KMS-11 (cell line): Measurements from ENCODE around the gene AASS.
"Not testable (repeated sequence)": the region's sequence is repeated elsewhere in the genome, so short reads cannot be mapped to it uniquely, and the experiment has no call there.

ENCODE experiments used
- H2AFZ ChIP-seq: fragments of 200-600 bp; sonication (generic); 2 replicates; pipeline ENCODE4 v1.6.1; 2016; ENCODE audit warnings: antibody characterized with exemption, mixed run types, low read depth
- H3K27ac ChIP-seq: fragments of 200-600 bp; sonication (generic); 2 replicates; pipeline ENCODE4 v1.6.1; 2016; ENCODE audit warnings: mild to moderate bottlenecking, mixed run types
- H3K27me3 ChIP-seq: fragments of 200-600 bp; sonication (generic); 2 replicates; pipeline ENCODE4 v1.6.1; 2017; ENCODE audit warnings: mild to moderate bottlenecking, low read depth, mixed run types, moderate library complexity; ENCODE audit not compliant: insufficient read depth
- H3K36me3 ChIP-seq: fragments of 200-600 bp; sonication (generic); 2 replicates; pipeline ENCODE4 v1.6.1; 2017; ENCODE audit warnings: mild to moderate bottlenecking, mixed run types; ENCODE audit not compliant: insufficient read depth
- H3K4me1 ChIP-seq: fragments of 200-600 bp; sonication (generic); 2 replicates; pipeline ENCODE4 v1.6.1; 2016; ENCODE audit warnings: mild to moderate bottlenecking, low read depth, mixed run types; ENCODE audit not compliant: poor library complexity, severe bottlenecking
- H3K4me2 ChIP-seq: fragments of 200-600 bp; sonication (generic); 2 replicates; pipeline ENCODE4 v1.7.0; 2016; ENCODE audit warnings: mild to moderate bottlenecking, mixed run types
- H3K4me3 ChIP-seq: fragments of 200-600 bp; sonication (generic); IDR thresholded peaks from 2 replicates; pipeline ENCODE4 v1.6.1; 2017; ENCODE audit warnings: low read depth, low read length, mixed read lengths; ENCODE audit not compliant: insufficient read depth
- H3K79me2 ChIP-seq: fragments of 200-600 bp; sonication (generic); 2 replicates; pipeline ENCODE4 v1.6.1; 2016; ENCODE audit warnings: low read depth, mixed run types; ENCODE audit not compliant: insufficient read depth
- H3K9ac ChIP-seq: fragments of 200-600 bp; sonication (generic); 2 replicates; pipeline ENCODE4 v1.6.1; 2016; ENCODE audit warnings: mild to moderate bottlenecking, mixed run types
- H4K20me1 ChIP-seq: fragments of 200-600 bp; sonication (generic); 2 replicates; pipeline ENCODE4 v1.6.1; 2016; ENCODE audit warnings: mild to moderate bottlenecking, mixed run types; ENCODE audit not compliant: insufficient read depth
- CTCF ChIP-seq: fragments of 200-600 bp; sonication (generic); conservative IDR thresholded peaks from 2 replicates; pipeline ENCODE4 v1.6.1; 2017; ENCODE audit warnings: low read depth, mild to moderate bottlenecking, antibody characterized with exemption, low read length, moderate library complexity, mixed read lengths

Gene AASS

GRCh38 chr7:122143751-122144711, at the start of gene AASS:
TSS of gene AASS (minus strand) at chr7:122144249. CDS start at chr7:122133726, 10,523 bp downstream.
- Histone ChIP-seq H2AFZ (peak within 1 kb of the TSS; percentile 98), H3K4me3 (peak within 1 kb of the TSS; percentile 66), H3K27me3 (no peaks in the 10 kb centered on the region), H3K27ac (no peak within 1 kb of the TSS), H3K4me1 (peaks cover 14% of the 10 kb centered on the region), H4K20me1 (no peaks in the 10 kb centered on the region), H3K36me3 (no peaks in the 10 kb centered on the region), H3K4me2 (peak within 1 kb of the TSS; percentile 80), H3K79me2 (no peaks in the 10 kb centered on the region), H3K9ac (peak within 1 kb of the TSS; percentile 40; the same call in 1 of the 2 replicates)
- TF ChIP-seq CTCF = no peak

GRCh38 chr7:122188785-122189184, 44.7 kb upstream of the AASS start:
- H3K9ac ChIP-seq = no peak overlapping the region

GRCh38 chr7:122183106-122183505, 39.1 kb upstream of the AASS start:
- no peak overlapping the region for H3K27ac ChIP-seq
- H3K79me2 ChIP-seq = no peaks in the 10 kb centered on the region
- no peak overlapping the region for H3K4me3 ChIP-seq
- H3K36me3 ChIP-seq = no peaks in the 10 kb centered on the region
- no peak overlapping the region for H3K9ac ChIP-seq
- H2AFZ ChIP-seq = no peak overlapping the region
- no peaks in the 10 kb centered on the region for H3K4me1 ChIP-seq
- H4K20me1 ChIP-seq = no peaks in the 10 kb centered on the region
- H3K4me2 ChIP-seq = no peak overlapping the region
- no peaks in the 10 kb centered on the region for H3K27me3 ChIP-seq
- no peak for TF ChIP-seq CTCF

More at GRCh38 chr7:122188785-122189184, 44.7 kb upstream of the AASS start:
- Histone ChIP-seq H3K36me3 (no peaks in the 10 kb centered on the region), H3K27ac (no peak overlapping the region), H4K20me1 (no peaks in the 10 kb centered on the region), H3K4me3 (no peak overlapping the region), H2AFZ (no peak overlapping the region), H3K79me2 (no peaks in the 10 kb centered on the region), H3K4me1 (no peaks in the 10 kb centered on the region), H3K4me2 (no peak overlapping the region), H3K27me3 (no peaks in the 10 kb centered on the region)
- no peak for TF ChIP-seq CTCF

GRCh38 chr7:122182081-122182480, 38.0 kb upstream of the AASS start:
- Histone ChIP-seq H3K27ac (no peak overlapping the region), H3K9ac (no peak overlapping the region), H3K27me3 (no peaks in the 10 kb centered on the region), H3K36me3 (no peaks in the 10 kb centered on the region), H3K4me2 (no peak overlapping the region), H3K4me1 (no peaks in the 10 kb centered on the region), H3K4me3 (no peak overlapping the region), H3K79me2 (no peaks in the 10 kb centered on the region), H2AFZ (no peak overlapping the region), H4K20me1 (no peaks in the 10 kb centered on the region)
- no peak for TF ChIP-seq CTCF

- not testable (repeated sequence) for H3K36me3 ChIP-seq, H3K27me3 ChIP-seq, H3K4me1 ChIP-seq, H3K9ac ChIP-seq, H3K4me3 ChIP-seq, H3K79me2 ChIP-seq, H3K27ac ChIP-seq, H2AFZ ChIP-seq, H4K20me1 ChIP-seq, H3K4me2 ChIP-seq
These were observed 28.1 kb upstream of the AASS start for GRCh38 chr7:122172144-122172543.
